Tongue (tissue), 2 donors: ENCODE data around the gene TRAF1. TPM values are rescaled to one million over a fixed set of nuclear protein-coding genes. Genes with fewer than 3 reads are reported as not detected.
"Not testable (repeated sequence)": the region's sequence is repeated elsewhere in the genome, so short reads cannot be mapped to it uniquely, and the experiment has no call there.

Experiments used
- DNase-seq: peaks from one replicate; pipeline ENCODE4 v3.0.0-alpha.2; 2015
- total RNA-seq: library from RNA; depleted of rRNA; stranded (reverse); fragments of >200 nt; gene quantifications from one replicate; pipeline ENCODE4 v1.2.3, GENCODE V29; 2014

The TRAF1 gene, protein sequence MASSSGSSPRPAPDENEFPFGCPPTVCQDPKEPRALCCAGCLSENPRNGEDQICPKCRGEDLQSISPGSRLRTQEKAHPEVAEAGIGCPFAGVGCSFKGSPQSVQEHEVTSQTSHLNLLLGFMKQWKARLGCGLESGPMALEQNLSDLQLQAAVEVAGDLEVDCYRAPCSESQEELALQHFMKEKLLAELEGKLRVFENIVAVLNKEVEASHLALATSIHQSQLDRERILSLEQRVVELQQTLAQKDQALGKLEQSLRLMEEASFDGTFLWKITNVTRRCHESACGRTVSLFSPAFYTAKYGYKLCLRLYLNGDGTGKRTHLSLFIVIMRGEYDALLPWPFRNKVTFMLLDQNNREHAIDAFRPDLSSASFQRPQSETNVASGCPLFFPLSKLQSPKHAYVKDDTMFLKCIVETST
- total RNA-seq = 5.1 TPM

DNA sequence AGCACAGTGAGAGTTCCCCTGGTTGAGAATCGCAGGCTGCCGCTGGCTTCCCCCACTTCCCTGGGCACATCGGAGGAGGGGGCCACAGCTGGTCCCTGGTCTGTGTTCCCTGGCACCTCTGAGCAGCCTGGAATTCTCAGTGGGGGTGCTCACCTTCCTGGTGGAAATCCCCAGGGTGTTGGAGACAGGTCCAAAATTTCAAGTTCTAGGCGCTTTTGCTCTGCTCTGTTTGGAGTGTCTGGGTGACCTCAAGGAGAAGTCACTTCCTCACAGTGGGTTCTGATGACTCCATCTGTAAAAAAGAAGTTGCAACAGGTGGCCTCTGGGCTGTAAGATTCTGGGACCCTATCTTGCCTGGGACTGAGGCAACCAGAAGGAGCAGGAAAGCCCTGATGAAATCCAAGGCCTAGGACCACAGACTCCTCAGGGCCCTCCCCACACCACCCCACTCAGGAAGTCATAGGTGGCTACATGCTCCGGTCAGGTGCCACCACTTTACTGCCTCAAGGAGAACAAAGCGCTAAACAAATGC, at the start of gene TRAF1:
Gene TRAF1 (minus strand): TSS at position 400 of the 532 bp plus-strand sequence. CDS start 721 bp downstream, outside the sequence.
- DNase-seq = no peak

DNA sequence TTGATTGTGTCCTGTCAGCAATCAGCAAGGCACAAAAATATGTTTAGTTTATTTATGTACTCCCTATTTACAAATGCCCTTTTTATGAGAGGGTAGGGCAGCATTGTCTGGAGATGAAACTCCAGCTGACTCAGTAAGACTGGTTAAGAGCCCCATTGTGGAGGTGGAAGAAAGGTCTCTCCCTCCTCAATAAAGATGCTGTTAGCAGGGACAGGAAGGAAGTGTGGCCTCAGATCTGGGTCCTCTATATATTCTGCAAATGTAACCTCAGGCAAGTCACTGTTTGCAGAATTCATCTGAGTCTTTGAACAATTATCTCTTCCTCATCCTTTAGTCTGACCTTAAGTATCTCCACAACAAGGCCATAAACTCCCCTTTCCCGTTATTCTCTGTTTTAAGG, 48.3 kb upstream of the TRAF1 start:
- no peak for DNase-seq

DNA sequence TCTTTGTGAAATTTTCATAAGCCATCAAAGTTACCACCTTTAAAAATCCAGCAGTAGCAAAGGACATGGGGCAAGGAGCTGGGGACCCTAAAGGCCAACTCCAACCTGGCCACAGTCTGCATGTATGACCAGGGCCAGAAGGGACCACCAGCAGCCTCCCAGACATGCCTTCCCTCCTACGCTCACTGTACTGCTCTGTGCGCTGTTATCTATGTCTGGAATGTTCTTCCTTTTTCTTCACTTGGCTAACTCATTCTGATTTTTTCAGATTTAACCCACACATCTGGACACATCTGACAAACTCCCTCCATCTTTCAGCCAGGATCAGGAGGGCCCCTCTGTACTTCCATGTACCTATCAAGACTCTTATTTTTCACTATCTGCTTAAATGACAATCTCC, 47.6 kb upstream of the TRAF1 start:
- DNase-seq = no peak

DNA sequence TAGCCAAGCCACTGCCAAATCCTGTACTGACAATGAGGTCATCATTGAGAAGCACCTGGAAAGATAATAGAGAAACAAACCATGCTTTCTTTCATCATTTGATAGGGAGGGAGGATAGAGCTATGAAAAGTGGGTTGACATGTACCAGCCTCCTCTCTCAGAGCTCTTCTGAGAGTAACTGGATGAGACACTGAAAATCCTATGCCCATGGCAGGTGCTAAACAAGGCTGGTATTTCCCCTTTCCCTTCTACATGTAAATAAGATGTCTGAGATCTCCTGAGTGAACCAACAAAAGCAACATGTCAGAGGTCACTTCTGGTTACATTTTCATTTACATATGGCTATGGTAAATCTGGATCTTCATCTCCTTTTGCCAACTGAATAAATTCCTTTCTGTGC, 45.3 kb upstream of the TRAF1 start:
- no peak for DNase-seq

DNA sequence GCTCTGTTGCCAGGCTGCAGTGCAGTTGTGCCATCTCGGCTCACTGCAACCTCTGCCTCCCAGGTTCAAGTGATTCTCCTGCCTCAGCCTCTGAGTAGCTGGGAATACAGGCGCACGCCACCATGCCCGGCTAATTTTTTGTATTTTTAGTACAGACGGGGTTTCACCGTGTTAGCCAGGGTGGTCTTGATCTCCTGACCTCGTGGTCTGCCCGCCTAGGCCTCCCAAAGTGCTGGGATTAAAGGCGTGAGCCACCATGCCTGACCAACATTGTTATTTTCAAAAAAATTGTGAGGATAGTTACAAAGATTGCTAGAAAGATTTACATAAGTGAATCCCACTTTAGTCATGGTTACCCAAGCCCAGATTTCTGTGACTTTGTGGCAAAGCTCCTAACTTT, 44.9 kb upstream of the TRAF1 start:
- DNase-seq = not testable (repeated sequence)

DNA sequence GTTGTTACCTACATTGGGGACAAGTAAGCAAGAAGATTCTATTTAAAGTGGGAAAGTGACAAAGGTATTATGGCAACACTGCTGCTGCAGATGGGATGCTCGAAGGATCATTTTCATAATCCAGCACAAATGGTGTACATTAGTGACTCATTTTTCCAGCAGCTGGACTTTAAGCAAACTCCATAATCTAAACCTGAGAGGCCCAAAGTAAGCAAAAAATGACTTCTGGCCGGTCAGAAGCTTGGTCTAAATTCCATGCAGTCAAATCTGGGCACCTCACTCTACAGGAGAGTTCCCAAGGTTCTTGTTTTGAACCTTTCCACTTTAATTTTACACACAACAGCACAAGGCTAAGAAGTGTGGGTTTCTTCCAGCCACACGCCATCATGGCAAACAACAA, 43.6 kb upstream of the TRAF1 start:
- DNase-seq = peak; percentile 59

DNA sequence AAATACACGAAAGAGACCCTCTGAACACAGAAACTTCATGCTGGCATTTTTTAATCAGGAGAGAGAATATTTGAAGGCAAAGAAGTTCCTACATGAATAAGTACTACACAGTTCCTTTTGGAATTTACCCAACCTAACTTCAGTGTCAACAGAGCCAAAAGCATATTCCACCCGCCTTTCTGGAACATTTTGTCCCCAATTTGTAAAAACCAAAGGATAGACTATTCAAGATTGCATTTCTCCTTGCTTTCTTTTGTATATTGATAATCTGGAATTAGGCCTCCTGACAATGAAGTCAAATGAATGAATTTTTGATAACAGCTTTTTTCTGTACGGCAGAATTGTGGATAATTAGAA, 39.4 kb upstream of the TRAF1 start:
- DNase-seq = no peak

DNA sequence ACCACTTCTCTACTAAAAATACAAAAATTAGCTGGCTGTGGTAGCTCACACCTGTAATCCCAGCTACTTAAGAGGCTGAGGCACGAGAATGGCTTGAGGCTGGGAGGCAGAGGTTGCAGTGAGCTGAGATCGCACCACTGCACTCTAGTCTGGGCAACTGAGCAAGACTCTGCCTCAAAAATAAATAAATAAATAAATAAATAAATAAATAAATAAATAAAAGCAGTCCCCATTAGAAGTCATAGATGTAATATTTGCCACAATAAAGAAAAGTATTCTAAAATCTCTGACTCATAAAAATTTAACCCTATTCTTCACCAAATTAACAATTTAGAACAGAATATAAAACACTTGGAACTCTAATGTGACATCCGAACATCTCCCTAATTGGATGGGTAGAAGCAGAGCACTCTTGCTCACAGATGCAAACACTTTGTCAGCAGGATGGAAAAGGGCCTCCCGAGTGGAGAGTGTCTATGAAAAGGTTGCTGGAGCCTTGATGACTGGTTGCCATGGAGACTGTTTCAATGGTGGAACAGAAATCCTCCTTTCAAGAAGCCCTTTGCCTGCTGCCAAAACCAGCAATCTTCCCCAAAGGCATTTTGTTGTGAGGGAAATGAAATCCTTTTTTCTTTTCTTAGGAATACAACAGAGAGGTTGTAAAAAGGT, 38.9 kb upstream of the TRAF1 start:
- peak; percentile 79 for DNase-seq

DNA sequence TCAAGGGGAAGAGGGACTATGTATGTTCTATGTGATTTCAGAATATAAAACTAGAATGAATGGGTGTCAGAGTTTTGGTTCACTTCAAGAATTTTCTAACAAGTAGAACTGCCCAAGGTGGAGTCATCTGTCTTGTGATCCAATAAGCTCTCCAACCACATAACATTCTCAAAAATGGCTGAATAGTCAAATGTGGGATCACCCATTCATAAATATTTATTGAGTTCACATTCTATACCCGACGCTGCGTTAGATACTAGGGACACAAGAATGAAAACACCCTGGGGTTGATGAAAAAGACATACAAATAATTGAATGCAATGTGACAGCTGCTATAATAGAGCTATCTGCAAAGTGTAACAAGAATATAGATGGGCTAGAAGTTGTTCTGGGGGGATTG, 35.3 kb upstream of the TRAF1 start:
- no peak for DNase-seq

DNA sequence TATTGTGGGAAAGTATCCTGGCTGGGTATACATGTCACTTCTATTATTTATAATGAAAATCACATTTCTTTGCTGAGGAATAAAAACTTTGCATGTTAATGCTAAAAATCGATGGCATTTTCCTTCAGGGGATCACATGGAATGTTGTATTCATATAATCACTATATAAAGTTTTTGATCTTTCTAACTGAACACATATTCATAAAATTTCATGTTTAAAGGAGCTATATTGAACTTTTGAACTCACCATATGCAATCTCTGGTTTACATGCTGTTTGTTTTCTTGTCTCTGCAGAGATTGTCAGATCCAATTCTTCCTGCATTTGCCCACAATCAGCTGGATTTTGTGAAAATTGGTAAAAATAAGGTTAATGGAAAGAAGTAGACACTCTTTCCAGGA, 33.4 kb upstream of the TRAF1 start:
- DNase-seq = no peak

DNA sequence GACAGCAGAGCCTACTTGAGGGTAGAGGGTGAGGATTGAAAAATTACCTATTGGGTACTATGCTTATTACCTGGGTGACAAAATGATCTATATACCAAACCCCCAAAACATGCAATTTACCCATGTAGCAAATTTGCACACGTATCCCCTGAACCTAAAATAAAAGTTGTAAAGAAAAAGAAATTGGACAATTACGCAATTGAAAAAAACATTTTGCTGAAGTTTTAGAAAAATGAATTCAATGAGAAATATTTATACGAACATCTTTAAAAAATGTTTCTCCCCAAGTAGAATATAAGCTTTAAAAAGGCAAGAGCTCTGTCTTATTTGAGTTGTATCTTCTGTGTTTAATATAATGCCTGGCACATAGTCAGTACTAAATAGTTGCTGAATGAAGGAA, 30.3 kb upstream of the TRAF1 start:
- DNase-seq = no peak

DNA sequence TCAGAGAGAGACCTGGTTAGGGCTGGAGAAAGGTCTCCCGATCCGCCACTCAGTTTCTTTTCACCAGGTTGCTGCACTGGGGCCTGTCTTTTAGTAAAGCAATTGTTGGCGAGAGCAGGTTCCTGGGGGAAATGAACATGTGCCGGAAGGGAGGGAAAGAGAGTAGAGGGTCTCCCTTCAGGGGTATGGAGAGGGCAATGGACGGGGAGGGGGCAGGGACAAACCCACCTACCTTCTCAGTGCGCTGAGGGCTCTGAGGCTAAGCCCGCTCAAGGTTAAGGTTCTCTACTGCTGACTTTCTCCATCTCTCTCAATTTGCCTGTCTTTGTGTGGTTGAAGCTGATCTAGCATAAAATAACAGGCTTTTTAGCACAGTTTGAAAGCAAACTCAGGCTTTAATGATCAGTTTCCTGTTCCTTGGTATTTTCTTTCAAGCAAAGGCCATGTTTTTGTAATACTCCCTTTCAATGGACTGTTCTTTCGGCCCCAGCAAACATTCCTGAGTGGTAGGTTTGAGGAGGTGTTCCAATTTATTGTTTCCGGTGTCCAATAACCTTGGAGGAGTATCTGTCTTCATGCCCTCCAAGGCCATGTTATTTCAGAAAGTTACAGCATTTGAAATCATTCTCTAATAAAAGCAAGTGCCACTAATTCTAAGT, 25.5 kb upstream of the TRAF1 start:
- no peak for DNase-seq

DNA sequence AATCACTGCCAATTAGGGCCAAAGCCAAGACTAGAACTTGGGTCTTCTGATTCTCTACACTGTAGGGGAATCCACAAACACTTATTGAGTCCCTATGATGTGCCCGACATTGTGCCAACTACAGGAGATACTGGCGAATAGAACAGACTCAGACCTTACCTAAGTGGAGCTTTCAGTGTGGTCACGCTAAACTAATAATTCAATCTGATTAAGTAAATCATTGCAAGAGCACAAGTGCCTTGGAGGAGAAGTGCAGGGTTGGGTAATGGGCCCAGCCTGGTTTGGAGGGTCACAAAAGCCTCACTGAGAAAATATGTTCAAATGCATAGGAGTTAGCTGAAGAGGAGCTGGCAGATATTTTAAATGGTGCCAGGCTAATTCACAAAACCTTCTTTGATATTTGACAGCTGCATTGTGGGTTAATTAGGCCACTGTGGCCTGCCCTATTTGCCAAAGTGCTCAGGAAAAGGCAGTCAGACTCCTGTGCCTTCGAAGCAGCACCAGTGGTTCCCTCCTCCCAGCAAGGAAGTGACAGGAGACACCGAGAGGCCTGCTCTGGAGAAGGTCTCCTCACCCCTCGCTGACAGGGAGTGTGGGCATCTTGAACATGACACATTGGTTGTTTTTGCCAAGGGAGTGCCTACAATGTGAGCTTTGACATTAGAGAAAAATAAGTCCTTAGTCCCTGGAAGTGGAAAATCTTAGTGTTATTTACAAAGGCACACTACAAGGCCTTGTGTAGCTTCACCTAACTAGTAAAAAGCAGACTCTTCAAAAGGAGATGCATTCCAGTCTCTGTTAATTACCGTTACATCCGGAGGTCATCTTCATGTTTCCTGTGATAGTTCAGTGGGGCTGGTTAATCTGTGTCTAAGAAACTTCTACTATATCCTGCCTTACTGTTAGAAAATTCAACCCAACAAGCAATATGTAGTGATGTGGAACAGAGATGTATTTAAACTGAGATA, 24.1 kb upstream of the TRAF1 start:
- DNase-seq = no peak

DNA sequence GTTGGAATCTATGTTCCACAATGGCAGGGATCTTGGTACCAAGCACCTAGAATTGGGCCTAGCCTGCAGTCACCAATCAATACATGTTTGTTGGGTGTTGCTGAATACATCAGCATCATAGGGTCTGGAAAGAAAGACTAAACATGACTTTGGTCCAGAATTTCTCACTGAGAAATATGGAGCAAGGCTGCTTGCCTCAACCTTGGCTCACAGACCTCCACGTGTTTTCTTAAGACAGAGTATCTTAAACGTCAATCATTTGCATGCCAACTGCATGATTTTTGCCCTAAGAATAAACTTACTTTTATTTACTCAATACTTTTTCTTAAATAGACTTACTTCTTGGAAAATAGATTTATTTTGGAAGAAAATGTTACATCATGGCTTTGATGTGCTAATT, 22.7 kb upstream of the TRAF1 start:
- no peak for DNase-seq

DNA sequence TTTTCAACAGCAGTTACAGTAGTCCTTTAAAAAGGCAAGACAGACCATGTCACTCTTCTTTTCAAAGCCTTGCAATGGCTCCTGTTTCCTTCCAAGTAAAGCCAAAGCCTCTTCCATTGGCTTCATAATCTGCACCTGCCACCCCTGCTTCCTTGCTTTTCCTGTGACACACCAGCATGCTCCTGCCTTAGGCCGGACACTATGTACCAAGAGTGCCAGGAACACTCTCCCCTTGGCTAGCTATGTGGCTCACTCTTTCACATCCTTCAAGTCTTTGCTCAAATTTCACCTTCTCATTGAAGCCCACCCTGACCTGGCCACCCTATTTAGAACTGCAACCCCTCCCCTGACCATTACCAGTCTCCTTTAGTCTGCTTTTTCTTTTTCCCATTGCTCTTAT, 22.2 kb upstream of the TRAF1 start:
- no peak for DNase-seq

DNA sequence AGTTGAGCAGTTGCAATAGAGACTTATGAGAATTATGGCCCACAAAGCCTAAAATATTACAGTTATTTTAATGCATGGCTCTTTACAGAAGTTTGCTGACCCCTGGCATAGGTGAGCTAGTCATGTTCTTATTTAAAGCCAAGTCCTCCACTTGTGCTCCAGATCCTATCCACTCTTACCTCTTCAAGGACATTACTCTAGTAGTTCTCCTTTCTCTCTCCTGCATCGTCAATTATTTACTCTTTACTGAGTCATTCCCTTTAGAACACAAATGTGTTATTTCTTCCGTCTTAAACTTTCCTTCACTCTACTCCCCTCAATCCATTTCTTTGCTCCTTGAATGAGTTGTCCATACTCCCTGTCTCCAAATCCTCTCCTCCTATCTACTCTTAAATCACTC, 20.6 kb upstream of the TRAF1 start:
- no peak for DNase-seq

DNA sequence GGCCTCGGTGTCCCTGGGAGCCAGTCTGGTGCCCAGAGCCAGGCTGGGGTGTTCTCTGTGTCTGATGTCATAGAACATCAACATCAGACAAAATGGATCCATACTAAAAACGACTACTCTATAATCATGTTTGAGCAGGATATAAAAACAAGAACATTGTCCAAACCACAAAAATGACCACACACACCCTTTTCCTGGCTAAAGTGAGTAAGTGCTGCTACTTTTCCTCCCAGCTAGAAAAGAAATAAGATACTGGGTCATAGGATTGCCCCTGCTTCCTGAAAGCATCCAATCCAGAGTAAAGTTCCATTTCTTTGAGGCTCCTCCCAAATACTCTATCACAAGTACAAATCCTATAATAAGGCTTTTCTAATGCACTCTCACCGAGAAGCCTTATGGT, 19.7 kb upstream of the TRAF1 start:
- no peak for DNase-seq

DNA sequence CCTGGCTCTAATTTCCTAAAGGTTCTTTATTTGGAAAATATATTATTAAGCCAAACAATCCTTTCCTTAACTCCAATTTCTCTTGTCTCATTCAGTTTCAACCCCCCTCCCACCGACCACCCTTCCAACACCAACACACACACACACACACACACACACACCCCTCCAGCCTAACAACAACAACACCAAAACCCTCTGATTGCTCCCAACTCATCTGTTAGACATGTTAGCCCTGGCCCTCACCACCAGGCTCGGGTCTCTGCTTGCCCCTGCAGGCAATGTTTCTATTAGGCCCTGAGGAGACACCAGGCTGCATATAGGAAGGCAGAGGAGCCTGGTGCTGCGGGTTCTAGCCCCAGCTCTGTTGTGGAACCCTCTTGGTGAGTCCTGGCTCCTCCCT, 18.4 kb upstream of the TRAF1 start:
- no peak for DNase-seq

DNA sequence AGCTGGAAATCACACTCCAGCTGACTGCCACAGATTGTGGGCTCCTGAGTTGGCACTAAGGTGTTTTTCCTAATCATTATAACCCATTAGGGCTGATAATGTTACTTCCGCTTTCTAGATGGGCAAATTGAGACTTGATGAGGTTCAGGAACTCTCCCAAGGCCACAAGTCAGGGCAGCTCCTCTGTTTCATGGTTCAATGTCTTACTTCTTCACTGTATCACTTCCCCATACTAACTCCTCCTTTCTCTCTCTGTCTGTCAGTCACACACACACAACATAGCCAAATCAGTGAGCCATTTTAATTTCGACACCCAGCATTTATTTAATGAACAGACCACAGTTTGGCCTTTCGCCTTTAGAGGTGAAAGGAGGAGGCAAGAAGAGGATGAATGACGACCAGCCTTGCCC, 17.8 kb upstream of the TRAF1 start:
- DNase-seq = no peak

DNA sequence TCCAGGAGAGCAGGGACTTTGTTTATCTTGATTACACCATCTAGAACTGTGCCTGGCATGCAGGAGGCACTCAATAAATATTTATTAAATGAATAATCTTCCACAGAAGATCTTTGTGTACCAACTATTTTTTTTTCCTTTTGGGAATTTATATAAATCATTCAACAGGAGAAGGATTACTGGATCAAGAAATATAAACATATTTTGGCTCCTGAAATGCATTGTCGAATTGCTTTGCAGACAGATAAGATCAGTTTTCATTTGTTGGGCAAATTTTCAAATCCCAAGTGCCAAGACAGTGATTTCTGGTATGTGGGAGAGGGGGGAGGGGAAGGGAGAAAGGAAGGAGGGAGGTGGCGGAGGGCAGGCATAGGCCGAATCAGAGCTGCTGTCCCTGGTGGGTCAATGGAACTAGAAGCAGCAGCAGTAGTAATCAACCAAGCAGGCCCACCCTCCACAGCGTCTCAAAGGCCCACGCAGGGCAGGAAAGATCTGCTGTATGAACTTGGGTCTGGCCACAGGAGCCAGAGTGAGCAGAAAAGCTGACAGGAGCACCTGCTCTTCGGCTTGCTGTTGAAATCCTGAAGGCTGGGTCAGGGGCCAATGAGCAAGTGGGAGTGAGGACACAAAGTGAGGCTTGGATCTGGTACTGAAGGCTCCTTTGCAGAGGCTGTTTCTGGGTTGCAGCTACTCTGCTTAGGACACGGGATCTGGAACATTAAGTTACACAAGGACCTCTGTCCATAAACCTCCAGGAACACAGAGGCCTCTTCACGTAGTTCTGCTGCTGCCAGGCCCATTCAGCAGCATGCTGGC, 15.8 kb upstream of the TRAF1 start:
- peak; percentile 65 for DNase-seq
